DMS79 treated with DMSO at 0.1 percent for 48 hours (cell line): ENCODE data around the gene ZP3.
"Not testable (repeated sequence)": the region's sequence is repeated elsewhere in the genome, so short reads cannot be mapped to it uniquely, and the experiment has no call there.

Source experiments
- DNase-seq: peaks from one replicate; lab custom pipeline; 2025; lab: John Stamatoyannopoulos, UW

ZP3 gene

DNA sequence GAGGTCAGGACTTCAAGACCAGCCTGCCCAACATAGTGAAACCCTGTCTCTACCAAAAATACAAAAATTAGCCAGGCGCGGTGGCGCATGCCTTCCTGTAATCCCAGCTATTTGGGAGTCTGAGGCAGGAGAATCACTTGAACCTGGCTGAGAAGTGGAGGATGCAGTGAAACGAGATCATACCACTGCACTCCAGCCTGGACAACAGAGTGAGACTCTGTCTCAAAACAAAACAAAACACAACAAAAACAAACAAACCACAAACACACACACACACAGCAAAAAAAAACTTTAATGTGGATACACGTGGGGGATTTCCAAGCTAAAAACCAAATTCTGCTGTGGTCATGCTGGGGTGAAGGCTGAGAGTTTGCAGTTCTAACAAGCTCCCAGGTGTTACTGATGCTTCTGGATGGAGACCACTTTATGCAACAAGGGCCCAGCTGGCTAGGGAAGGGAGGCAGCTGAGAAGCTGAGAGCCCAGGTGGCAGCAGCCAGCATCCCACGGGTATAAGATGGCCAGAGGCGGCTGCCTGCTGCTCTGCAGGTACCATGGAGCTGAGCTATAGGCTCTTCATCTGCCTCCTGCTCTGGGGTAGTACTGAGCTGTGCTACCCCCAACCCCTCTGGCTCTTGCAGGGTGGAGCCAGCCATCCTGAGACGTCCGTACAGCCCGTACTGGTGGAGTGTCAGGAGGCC lies at the start of gene ZP3:
ZP3 (plus strand) TSS at position 538 of the 699 bp plus-strand sequence; CDS start at position 553, 15 bp downstream.
- no peak for DNase-seq

DNA sequence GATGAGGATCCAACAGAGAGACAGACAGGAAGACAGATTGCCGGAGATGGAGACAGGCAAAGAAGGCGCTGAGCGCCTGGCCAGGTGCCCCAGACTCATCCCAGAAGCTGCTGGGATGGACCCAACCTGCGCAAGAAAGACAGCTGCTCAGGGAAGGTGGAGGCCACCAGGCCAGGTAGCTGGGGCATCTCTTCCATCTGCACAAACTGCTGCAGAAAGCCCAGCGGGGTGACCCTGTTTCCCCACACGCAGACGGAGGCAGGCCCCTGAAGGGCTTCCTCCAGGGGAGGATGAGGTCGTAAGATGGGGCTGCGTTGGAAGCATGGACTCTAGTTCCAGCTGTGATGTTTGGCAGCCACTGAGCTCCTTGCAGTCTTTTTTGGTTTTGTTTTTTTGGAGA lies 49.5 kb upstream of the ZP3 start:
- DNase-seq = no peak

DNA sequence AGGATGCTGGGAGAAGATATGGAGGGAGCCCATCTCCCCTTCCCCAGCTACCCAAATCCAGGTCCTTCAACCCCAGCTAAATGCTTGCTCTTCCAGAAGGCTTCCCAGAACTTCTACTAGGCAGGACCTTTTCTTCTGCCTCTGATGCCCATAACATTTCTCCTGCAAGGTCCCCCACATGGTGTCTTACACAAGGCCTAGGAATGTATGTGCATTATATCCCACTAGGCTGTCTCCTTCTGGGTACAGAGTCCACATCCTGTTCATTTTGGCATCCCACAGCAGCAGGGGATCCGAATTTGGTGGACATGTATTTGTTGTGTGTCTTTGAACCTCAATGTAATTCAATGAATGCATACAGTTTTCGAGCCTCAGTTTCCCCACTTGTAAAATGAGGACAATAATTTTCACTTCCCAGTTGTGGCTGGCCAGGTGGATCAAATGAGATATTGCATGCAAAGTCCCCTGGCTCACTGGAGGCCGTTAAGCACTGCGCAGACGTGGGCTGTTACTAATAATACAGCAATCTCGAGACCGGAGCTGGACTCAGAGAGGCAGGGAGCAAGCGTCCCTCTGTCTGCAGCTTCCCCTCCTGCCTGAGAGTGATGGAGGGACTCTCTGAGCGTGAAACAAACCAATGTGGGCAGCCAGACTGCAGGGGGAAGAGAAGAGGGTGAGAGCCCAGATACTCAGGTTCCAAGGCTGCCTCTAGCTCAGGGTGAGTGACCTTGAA lies 47.4 kb upstream of the ZP3 start:
- no peak for DNase-seq

DNA sequence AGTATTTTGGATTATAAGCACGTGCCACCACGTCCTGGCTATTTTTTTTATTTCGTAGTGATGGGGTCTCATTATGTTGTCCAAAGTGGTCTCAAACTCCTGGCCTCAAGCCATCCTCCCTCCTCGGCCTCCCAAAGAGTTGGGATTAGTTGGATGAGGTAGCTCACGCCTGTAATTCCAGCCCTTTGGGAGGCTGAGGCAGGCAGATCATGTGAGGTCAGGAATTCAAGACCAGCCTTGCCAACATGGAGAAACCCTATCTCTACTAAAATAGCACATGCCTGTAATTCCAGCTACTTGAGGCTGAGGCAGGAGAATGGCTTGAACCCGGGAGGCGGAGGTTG lies 44.2 kb upstream of the ZP3 start:
- DNase-seq = no peak

DNA sequence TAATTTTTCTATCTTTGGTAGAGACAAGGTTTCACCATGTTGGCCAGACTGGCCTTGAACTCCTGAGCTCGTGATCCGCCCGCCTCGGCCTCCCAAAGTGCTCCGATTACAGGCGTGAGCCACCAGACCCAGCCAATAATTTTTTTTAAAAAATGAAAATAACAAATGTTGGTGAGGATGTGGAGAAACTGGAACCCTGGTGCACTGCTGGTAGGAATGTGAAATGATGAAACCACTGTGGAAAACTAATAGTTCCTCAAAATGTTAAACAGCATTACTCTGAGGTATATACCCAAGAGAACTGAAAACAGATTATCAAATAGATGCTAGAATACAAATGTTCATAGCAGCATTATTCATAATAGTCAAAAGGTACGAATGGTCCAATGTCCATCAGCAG lies 42.9 kb upstream of the ZP3 start:
- no peak for DNase-seq

DNA sequence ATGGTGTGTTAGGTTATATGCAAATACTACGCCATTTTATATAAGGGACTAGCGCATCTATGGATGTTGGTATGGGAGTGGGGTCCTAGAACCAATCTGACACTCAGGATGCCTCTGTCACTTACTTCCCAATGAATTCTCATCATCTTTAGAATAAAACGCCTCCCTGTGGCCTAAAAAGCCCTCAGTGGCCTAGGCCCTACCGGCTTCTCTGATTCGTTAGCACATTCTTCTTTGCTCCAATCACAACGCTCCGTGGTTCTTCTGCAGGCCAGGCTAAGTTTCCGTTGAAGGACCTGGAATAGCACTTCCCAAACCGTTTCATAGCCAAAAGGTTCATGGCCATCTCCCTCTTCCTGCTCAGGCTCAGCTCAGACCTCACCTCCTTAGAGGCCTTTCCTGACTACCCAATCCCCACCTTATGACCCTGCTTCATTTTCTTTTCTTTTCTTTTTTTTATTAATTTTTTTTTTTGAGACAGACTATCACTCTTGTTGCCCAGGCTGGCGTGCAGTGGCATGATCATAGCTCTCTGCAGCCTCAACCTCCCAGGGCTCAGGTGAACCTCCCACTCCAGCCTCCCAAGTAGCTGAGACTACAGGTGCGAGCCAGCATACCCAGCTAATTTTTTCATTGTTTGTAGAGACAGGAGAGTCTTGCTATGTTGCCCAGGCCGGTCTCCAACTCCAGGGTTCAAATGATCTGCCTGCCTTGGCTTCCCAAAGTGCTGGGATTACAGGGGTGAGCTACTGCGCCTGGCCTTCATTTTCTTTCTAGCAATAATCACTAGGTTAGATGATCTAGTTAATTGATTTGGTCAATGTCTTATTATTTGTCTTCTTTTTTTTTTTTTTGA lies 41.4 kb upstream of the ZP3 start:
- DNase-seq = no peak

DNA sequence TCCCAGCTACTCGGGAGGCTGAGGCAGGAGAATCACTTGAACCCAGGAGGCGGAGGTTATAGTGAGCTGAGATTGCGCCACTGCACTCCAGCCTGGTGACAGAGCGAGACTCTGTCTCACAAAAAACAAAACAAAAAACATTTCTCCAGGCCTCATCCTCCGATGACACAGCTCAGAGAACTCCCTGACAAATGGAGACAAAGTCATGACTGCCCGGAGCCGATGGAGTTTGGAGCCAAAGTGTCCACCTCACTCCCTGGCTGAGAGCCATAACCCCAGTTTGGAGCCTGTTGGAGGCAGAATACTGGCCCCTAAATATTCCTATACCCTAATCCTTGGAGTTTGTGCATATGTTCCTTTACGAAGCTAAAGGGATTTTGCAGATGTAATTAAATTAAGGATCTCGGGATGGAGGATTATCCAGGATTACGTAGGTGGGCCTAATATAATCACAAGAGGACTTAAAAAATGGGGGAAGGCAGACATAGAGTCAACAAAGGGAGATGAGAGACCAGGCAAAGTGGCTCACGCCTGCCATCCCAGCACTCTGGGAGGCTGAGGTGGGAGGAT lies 38.0 kb upstream of the ZP3 start:
- DNase-seq = no peak

DNA sequence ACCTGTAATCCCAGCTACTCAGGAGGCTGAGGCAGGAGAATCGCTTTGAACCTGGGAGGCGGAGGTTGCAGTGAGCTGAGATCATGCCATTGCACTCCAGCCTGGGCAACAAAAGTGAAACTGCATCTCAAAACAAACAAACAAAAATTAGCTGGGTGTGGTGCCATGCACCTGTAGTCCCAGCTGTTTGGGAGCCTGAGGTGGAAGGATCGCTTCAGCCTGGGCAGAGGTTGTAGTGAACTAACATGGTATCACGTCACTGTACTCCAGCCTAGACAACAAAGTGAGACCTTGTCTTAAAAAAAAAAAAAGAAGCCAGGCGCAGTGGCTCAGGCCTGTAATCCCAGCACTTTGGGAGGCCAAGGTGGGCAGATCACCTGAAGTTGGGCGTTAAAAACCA lies 37.0 kb upstream of the ZP3 start:
- DNase-seq = not testable (repeated sequence)

DNA sequence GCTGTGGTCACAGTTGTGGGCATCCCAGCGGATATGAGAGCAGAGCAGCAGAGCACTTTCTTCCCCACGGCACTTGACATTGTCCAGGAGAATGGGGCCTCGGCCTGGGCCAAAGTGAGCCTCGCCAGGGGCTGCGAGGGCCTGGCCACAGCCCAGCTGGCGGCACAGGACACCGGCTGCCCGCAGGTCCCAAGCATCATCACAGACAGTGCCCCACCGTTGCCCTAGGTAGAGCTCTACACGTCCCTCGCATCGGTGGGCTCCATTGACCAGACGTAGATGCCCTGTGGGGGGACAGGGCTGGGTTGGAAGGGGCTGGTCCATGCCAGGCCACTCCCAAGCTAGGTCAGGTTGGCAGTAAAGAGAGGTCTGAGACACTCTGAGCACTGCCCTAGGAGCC lies 34.7 kb upstream of the ZP3 start:
- no peak for DNase-seq

DNA sequence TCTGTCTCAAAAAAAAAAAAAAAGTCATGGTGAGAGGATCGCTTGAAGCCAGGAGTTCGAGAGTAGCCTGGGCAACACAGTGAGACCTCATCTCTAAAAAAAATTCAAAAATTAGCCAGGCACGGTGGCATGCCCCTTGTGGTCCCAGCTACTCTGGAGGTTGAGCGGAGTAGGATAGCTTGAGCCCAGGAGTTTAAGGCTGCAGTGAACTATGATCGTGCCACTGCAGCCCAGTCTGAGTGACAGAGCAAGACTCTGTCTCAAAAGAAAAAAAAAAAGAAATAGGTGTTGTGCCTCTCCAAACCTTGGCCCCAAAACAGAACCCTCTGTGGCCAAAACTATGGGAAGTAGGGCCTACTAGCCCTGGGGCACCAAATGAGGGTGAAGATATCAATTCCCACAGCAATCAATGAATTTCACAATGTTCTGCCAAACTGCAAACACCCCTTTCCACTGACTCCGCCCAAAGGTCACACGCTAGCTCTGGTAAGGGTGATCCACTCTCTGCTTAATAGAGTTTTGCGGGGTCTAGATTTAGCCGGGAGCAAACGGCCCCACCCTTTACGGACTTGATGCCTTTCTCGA lies 32.1 kb upstream of the ZP3 start:
- DNase-seq = no peak

DNA sequence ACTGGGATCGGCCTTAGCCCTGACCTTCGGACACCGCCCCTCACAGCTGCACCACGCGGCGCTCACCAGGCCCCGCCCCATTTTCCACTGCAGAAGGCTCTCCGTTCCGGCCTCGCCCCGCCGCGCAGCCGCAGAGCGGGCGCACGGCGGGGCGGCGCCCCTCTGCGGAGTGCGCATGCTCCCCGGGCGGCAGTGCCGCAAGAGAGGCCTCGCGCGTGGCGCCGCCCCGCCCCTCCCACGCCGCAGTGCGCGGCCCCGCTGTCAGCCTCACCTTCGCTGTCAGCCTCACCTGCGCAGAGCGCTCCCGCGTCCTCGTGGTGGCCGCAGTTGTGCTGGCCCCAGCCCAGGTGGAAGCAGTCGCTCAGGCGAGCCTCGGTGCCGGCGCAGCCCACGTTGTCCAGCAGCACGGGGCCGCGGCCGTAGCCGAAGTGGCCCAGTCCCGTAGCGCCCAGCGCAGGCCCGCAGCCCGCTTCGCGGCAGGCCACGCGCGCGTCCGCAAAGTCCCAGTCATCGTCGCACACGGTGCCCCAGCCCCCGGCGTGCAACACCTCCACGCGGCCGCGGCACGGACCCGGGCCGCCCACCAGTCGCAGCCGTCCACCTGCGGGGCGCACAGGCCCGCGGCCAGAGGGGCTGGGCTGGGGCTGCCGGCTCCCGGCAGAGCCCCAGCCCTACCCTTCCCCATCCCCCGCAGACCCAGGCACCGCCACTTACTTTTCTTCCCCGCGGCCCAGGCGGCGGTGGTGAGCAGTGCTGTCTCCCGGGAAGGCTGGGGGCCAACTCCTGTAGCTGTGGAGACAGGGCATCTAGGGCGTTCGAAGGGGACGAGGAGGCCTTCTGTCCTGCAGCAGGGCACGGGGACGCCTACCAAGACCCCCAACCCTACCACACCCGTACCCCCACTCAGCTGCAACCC lies 31.4 kb upstream of the ZP3 start:
- DNase-seq = peak; percentile 91

DNA sequence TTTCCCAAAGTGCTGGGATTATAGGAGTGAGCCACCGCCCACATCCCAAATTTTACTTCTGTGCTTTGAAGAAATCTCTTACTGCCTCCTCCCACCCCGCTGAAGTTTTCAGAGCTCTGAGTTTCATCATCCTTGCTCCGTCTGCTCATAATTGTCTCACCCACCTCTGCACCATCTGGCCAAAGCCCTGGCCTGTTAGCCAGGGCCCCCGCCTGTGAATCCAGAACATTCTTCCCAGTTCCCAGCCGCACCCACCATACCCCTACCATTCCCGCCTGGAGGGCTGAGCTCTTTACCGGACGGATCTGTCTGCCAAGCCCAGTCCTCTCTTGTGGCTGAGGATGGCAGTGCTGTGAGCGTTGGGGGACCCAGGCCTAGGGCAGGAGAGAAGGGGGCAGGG lies 29.8 kb upstream of the ZP3 start:
- no peak for DNase-seq

DNA sequence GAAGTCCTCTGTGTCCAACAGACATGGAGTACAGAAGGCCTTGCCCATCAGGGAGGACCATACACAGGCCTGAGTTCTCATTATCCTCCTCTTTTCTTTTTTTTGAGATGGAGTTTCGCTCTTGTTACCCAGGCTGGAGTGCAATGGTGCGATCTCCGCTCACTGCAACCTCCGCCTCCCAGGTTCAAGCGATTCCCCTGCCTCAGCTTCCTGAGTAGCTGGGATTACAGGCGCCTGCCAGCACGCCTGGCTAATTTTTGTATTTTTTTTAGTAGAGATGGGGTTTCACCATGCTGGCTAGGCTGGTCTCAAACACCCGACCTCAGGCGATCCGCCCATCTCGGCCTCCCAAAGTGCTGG lies 29.2 kb upstream of the ZP3 start:
- not testable (repeated sequence) for DNase-seq

DNA sequence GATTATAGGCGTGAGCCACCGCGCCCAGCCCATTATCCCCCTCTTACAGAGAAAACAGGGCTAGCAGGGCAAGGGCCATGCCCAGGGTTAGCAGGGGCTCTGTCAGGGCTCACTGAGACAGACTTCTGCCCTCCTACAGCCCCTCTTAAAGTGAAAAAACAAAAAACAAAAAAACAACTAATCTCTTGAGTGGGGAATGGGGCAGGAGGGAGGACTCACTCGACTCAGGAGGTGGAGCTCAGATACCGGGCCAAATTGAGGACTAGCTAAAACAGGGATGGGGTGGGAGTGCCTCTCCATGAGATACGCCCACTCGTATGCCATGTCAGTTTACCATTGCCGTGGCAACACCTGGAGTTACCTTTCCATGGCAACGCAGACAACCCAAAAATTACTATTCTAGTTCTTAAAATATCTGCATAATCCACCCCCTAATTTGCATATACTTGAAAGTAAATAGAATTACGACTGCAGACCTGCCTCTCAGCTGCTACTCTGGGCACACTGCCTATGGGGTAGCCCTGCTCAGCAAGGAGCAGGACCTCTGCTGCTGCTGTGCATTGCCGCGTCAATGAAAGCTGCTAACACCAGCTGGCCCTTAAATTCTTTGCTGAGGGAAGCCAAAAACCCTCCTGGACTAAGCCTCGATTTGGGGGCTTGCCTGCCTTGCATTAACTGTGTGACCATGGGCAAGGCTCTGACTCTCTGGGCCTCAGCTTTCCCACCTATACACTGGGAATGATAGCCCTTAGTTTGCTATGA lies 28.6 kb upstream of the ZP3 start:
- DNase-seq = no peak

DNA sequence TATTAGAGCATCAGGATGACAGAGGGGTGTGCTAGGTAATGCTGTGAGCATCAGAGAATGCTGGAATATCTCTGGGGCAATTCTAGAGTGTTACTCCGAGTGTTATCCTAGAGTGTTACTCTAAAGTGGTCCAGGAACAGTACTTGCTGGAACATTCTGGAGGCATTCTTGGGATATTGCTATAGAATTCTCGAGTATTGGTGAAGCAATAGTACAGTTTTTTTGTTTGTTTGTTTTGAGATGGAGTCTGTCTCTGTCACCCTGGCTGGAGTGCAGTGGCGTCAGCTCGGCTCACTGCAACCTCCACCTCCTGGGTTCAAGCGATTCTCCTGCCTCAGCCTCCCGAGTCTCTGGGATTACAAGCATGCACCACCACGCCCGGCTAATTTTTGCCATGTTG lies 27.9 kb upstream of the ZP3 start:
- no peak for DNase-seq

DNA sequence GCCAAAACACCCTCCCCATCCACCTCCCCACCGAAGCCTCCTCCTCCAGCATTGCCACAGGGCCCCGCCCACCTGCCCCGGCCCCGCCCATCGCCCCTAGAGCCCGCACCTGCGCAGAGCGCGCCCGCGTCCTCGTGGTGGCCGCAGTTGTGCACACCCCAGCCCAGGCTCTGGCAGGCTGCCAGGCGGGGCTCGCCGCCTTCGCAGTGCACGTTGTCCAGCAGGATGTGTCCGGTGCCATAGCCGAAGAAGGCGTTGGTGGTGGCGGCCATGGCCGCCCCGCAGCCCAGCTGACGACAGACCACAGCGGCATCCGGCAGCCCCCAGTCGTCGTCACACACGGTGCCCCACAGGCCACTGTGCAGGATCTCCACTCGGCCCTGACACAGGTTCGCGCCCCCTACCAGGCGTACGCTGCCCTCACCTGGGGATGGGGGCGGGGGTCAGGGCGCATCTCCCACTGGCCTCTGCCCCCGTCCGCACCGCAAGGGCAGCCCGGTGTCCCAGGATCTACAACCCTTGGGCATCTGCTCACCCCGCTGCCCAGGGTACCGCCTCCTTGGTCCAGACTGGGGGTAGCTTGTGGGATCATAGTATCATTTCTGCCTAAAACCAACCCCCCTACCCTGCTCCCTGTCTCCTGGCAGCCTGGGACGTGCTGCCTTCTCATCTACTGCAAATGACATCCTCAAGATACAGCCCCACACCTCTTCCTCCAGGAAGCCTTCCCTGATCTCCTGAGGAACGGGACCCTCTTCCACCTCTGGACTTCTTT lies 27.2 kb upstream of the ZP3 start:
- DNase-seq = no peak

DNA sequence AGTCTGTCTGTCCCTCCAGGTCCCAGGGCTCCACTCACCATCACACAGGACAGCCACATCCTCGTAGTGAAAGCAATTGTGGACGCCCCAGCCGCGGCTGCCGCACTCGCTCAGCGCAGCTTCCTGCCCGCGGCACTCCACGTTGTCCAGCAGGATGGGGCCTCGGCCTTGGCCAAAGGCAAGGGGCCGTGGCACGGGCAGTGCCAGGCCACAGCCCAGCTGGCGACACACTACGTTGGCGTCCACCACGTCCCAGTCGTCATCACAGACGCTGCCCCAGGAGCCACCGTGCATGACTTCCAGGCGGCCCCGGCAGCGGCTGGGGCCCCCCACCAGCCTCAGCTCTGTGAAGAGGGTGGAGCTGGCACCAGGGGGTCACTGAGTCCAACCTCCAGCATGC lies 24.5 kb upstream of the ZP3 start:
- no peak for DNase-seq

DNA sequence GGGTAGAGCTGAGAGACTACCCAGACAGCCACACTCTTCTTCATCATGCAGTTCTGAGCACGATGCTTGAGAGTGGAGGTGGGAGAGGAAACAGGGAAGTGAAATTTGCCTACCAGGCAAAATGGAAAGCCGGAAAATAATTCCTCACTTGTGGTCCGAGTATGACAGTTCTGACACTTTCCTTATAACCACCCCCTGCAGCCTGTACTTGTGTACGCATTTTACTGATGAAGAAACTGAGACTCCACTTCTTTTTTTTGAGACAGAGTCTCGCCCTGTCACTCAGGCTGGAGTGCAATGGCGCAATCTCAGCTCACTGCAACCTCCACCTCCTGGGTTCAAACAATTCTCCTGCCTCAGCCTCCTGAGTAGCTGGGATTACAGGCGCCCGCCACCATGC lies 21.7 kb upstream of the ZP3 start:
- not testable (repeated sequence) for DNase-seq

DNA sequence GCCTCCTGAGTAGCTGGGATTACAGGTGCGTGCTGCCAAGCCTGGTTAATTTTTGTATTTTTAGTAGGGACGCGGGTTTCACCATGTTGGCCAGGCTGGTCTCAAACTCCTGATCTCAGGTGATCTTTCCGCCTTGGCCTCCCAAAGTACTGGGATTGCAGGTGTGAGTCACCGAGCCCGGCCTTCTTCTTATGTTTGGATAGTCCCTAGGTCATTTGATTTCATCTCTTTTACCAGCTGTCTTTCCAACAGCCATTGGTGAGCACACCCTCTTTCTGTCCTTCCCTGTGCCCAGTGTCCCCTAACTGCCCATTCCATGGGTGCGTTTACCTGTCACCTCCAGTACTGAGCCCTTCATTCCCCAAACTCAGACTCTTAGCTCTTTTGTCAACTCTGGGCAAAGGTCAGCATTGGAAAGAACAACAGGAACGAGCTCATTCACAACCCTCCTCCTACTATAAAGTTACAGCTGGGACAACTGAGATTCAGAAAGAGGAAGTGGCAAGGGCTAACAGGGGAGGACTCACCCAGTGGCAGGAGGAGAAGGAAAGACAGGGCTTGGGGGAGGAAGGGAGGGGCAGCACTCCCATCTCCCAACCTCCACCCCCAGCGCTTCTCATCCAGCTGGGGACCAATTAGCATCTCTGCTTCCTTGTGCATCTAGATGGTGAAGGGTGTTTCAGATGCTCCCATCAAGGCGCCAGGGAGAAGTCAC lies 20.8 kb upstream of the ZP3 start:
- DNase-seq = no peak
